HepG2 (cell line): ENCODE results near the gene CD300LF. TPM values are rescaled to one million over a fixed set of nuclear protein-coding genes. Genes with fewer than 3 reads are reported as not detected.

Experiments
- DNMT1 ChIP-seq: sonication (generic); formaldehyde crosslinking; IDR thresholded peaks from 2 replicates; pipeline ENCODE4 v1.5.1; 2020; ENCODE audit warnings: mild to moderate bottlenecking, missing genetic modification reagents
- FOSL2 ChIP-seq: sonication (generic); formaldehyde crosslinking; IDR thresholded peaks from 2 replicates; pipeline ENCODE4 v1.4.0; 2020; ENCODE audit warnings: missing genetic modification reagents
- HMG20B ChIP-seq: conservative IDR thresholded peaks from 2 replicates; pipeline ENCODE4 v1.6.1; 2016; ENCODE audit warnings: missing genetic modification reagents, missing compliant biosample characterization
- NCOA2 ChIP-seq: sonication (generic); formaldehyde crosslinking; IDR thresholded peaks from 2 replicates; pipeline ENCODE4 v1.8.0; 2022; ENCODE audit warnings: inconsistent platforms
- PRDM10 ChIP-seq: sonication (generic); formaldehyde crosslinking; IDR thresholded peaks from 2 replicates; pipeline ENCODE4 v1.4.0; 2020; ENCODE audit warnings: low read depth, missing genetic modification reagents
- RBAK ChIP-seq: sonication (generic); formaldehyde crosslinking; IDR thresholded peaks from 2 replicates; pipeline ENCODE4 v1.5.1; 2020; ENCODE audit warnings: mild to moderate bottlenecking, missing genetic modification reagents
- RCOR2 ChIP-seq: IDR thresholded peaks from 2 replicates; pipeline ENCODE4 v1.6.1; 2016; ENCODE audit warnings: missing biosample characterization, missing genetic modification reagents
- REXO4 ChIP-seq: sonication (generic); formaldehyde crosslinking; IDR thresholded peaks from 2 replicates; pipeline ENCODE4 v1.8.0; 2022; ENCODE audit warnings: missing genetic modification reagents, mild to moderate bottlenecking, borderline replicate concordance
- SP4 ChIP-seq: sonication (generic); formaldehyde crosslinking; IDR thresholded peaks from 2 replicates; pipeline ENCODE4 v1.8.1; 2023; ENCODE audit warnings: mild to moderate bottlenecking, missing genetic modification reagents
- SRSF1 ChIP-seq: fragments of 200-400 bp; formaldehyde crosslinking; optimal IDR thresholded peaks from 2 replicates; pipeline ENCODE3; 2017; ENCODE audit warnings: mild to moderate bottlenecking, low read depth, low read length, moderate library complexity
- SYNCRIP ChIP-seq: fragments of 200-400 bp; formaldehyde crosslinking; IDR thresholded peaks from 2 replicates; pipeline ENCODE4 v1.6.1; 2018; ENCODE audit warnings: mild to moderate bottlenecking, low read depth, low read length; ENCODE audit not compliant: insufficient read depth
- TEAD2 ChIP-seq: sonication (generic); formaldehyde crosslinking; IDR thresholded peaks from 2 replicates; pipeline ENCODE4 v1.9.0; 2021; ENCODE audit warnings: missing genetic modification reagents
- ZBED4 ChIP-seq: sonication (generic); formaldehyde crosslinking; IDR thresholded peaks from 2 replicates; pipeline ENCODE4 v1.4.0; 2020; ENCODE audit warnings: missing genetic modification reagents, borderline replicate concordance
- ZNF354B ChIP-seq: sonication (generic); formaldehyde crosslinking; IDR thresholded peaks from 2 replicates; pipeline ENCODE4 v1.8.0; 2022; ENCODE audit warnings: mild to moderate bottlenecking, missing genetic modification reagents
- ZNF660 ChIP-seq: sonication (generic); formaldehyde crosslinking; IDR thresholded peaks from 2 replicates; pipeline ENCODE4 v1.5.1; 2020; ENCODE audit warnings: mild to moderate bottlenecking, low read depth, missing genetic modification reagents, borderline replicate concordance
- ZNF670 ChIP-seq: sonication (generic); formaldehyde crosslinking; IDR thresholded peaks from 2 replicates; pipeline ENCODE4 v1.8.0; 2022; ENCODE audit warnings: mild to moderate bottlenecking, missing genetic modification reagents, borderline replicate concordance
- polyA plus RNA-seq, 8 experiments: library from polyadenylated mRNA; depleted of rRNA in 3 of 8; stranded (reverse) in 7 of 8; unstranded in 1 of 8; fragments of >200 nt; fragmentation: Illumina TruSeq in 4 of 8; extraction: Trizol in 4 of 8; gene quantifications; 2 replicates each; pipeline versions ENCODE4 v1.2.1 to v1.2.3, GENCODE V29; 2011 to 2016; ENCODE audit warnings: low read depth in 4 of 8, missing spikeins in 1 of 8, mixed read lengths in 1 of 8; ENCODE audit not compliant: insufficient read depth in 1 of 8
- total RNA-seq, 5 experiments: library from RNA; depleted of rRNA; stranded (reverse); fragments of >200 nt; fragmentation: Illumina TruSeq; extraction: Trizol; gene quantifications; 2 replicates each; pipeline ENCODE4 v1.2.3, GENCODE V29; 2016; ENCODE audit warnings: low read depth in 1 of 5
- TF ChIP-seq, protein P1 (sequence below): sonication (generic); formaldehyde crosslinking; IDR thresholded peaks from 2 replicates; pipeline ENCODE4 v1.4.0; 2020; ENCODE audit warnings: mild to moderate bottlenecking, missing genetic modification reagents
- TF ChIP-seq, protein P2 (sequence below): sonication (generic); formaldehyde crosslinking; IDR thresholded peaks from 2 replicates; pipeline ENCODE4 v1.4.0; 2020; ENCODE audit warnings: mild to moderate bottlenecking, missing genetic modification reagents
- TF ChIP-seq, protein P3 (sequence below): sonication (generic); formaldehyde crosslinking; IDR thresholded peaks from 2 replicates; pipeline ENCODE4 v1.4.0; 2020; ENCODE audit warnings: mild to moderate bottlenecking, low read depth, missing genetic modification reagents

CD300LF gene
- total and polyA plus RNA-seq, 2 of the 13 experiments (the other 11 are each of a cell fraction or from before 2014, with no cell fraction given), result not detected

- TF ChIP-seq ZBED4 (CRISPR knock-in tag), result peak; percentile 24
- TF ChIP-seq NCOA2 (CRISPR knock-in tag), result peak; percentile 79
- TF ChIP-seq, protein P1, sequence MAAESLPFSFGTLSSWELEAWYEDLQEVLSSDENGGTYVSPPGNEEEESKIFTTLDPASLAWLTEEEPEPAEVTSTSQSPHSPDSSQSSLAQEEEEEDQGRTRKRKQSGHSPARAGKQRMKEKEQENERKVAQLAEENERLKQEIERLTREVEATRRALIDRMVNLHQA (CRISPR knock-in tag), result no peak
- TF ChIP-seq SYNCRIP, result no peak
- TF ChIP-seq PRDM10 (CRISPR knock-in tag), result no peak; the same call in 1 of the 2 replicates
- peak; percentile 70 for TF ChIP-seq FOSL2 (CRISPR knock-in tag)
- 0 out of 2 replicates have a peak, but pooled peaks have one; percentile 11 for TF ChIP-seq REXO4 (CRISPR knock-in tag)
- no peak; the same call in 1 of the 2 replicates for TF ChIP-seq TEAD2 (CRISPR knock-in tag)
- no peak for TF ChIP-seq ZNF660 (CRISPR knock-in tag)
- no peak for TF ChIP-seq DNMT1
- TF ChIP-seq, protein P2, sequence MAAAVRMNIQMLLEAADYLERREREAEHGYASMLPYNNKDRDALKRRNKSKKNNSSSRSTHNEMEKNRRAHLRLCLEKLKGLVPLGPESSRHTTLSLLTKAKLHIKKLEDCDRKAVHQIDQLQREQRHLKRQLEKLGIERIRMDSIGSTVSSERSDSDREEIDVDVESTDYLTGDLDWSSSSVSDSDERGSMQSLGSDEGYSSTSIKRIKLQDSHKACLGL (CRISPR knock-in tag), result peak; percentile 75; the same call in 1 of the 2 replicates
- no peak; the same call in 1 of the 2 replicates for TF ChIP-seq SP4 (CRISPR knock-in tag)
- no peak for TF ChIP-seq ZNF354B
- TF ChIP-seq, protein P3, sequence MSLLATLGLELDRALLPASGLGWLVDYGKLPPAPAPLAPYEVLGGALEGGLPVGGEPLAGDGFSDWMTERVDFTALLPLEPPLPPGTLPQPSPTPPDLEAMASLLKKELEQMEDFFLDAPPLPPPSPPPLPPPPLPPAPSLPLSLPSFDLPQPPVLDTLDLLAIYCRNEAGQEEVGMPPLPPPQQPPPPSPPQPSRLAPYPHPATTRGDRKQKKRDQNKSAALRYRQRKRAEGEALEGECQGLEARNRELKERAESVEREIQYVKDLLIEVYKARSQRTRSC (CRISPR knock-in tag), result no peak
- TF ChIP-seq HMG20B (CRISPR knock-in tag), result 0 out of 2 replicates have a peak, but pooled peaks have one; percentile 30
- peak; percentile 95 for TF ChIP-seq SRSF1
- 0 out of 2 replicates have a peak, but pooled peaks have one; percentile 33 for TF ChIP-seq RBAK (CRISPR knock-in tag)
- TF ChIP-seq RCOR2 (CRISPR knock-in tag), result 0 out of 2 replicates have a peak, but pooled peaks have one; percentile 20
- TF ChIP-seq ZNF670, result 0 out of 2 replicates have a peak, but pooled peaks have one; percentile 87
These were observed 37.8 kb upstream of the CD300LF start (continued) for GRCh38 chr17:74750327-74751069.
